Ovary (tissue), 9 donors: Measurements from ENCODE around the gene FYN. TPM values are rescaled to one million over a fixed set of nuclear protein-coding genes. Genes with fewer than 3 reads are reported as not detected.

Source experiments
- DNase-seq, 5 donors: peaks; one replicate each; pipeline ENCODE4 v3.0.0-alpha.2; 2019 to 2020
- H3K27ac ChIP-seq, 2 donors: fragments of 200-600 bp; one replicate each; pipeline versions ENCODE4 v1.5.1 to v1.8.0; 2019 to 2022
- H3K27me3 ChIP-seq: fragments of 200-600 bp; one replicate; pipeline ENCODE4 v1.8.0; 2022
- H3K36me3 ChIP-seq: fragments of 200-600 bp; sonication (generic); one replicate; pipeline ENCODE4 v1.5.1; 2019
- H3K4me1 ChIP-seq: one replicate; pipeline ENCODE4 v1.8.1; 2013; ENCODE audit warnings: mild to moderate bottlenecking, moderate library complexity; ENCODE audit not compliant: insufficient read depth
- H3K4me3 ChIP-seq: fragments of 200-600 bp; sonication (generic); one replicate; pipeline ENCODE4 v1.5.1; 2017
- H3K9me3 ChIP-seq, 2 donors: fragments of 200-600 bp in 1 of 2; sonication (generic) in 1 of 2; one replicate each; pipeline versions ENCODE4 v1.5.1 to v1.8.1; 2013 to 2019; ENCODE audit warnings: mild to moderate bottlenecking in 1 of 2, moderate library complexity in 1 of 2
- EP300 ChIP-seq: sonication (generic); formaldehyde crosslinking; IDR thresholded peaks from one replicate; pipeline ENCODE4 v1.6.1; 2017; ENCODE audit warnings: antibody characterized with exemption
- POLR2A ChIP-seq: fragments of 450-650 bp; IDR thresholded peaks from one replicate; pipeline ENCODE4 v1.6.1; 2017; ENCODE audit warnings: antibody characterized with exemption, mild to moderate bottlenecking, moderate library complexity
- WGBS, 3 donors: extraction: QIAGEN DNeasy Blood & Tissue Kit in 1 of 3; methylation state at CpG; one replicate each; pipeline versions ENCODE4 v1.1.5 to v1.1.7; 2013 to 2017; 5-methylcytosine and 5-hydroxymethylcytosine counted together
- intact Hi-C, 4 donors: fragments of 100-400 bp; cut with DNase I; formaldehyde crosslinking; loops; one replicate each; pipeline versions ENCODE4 v1.11.0 to v1.15.1; 2022 to 2023
- polyA plus RNA-seq, 2 donors: library from polyadenylated mRNA; stranded (reverse); fragments of 200-250 nt in 1 of 2; fragments of 350-450 nt in 1 of 2; fragmentation: Illumina TruSeq in 1 of 2; extraction: RNeasy Lipid Tissue Mini Kit (QIAGEN cat#74804) in 1 of 2; gene quantifications; one replicate each; pipeline ENCODE4 v1.2.3, GENCODE V29; 2013 to 2014
- total RNA-seq, 7 donors: library from RNA; depleted of rRNA in 2 of 7; stranded (reverse); fragments of >200 nt in 2 of 7; fragmentation: NEBNext Ultra II Directional in 3 of 7; extraction: Animal tissue kit (Norgen Biotek cat#: 25700) in 3 of 7; gene quantifications; one replicate each; pipeline versions ENCODE4 v1.1.0 to v1.2.4, GENCODE V29; 2016 to 2023
- TF ChIP-seq, protein P1 (sequence below), 3 donors: fragments of 450-650 bp in 2 of 3; fragments of 200-600 bp in 1 of 3; IDR thresholded peaks; one replicate each; pipeline versions ENCODE4 v1.5.1 to v1.8.0; 2016 to 2022; ENCODE audit warnings: antibody characterized with exemption in 3 of 3, mild to moderate bottlenecking in 1 of 3
- donor health status: DM: no; HTN: no; CAD: no; lungs with moderate emphysema.
- donor health status: DM: no; HTN: no; CAD: no.
- donor health status: Bipolar disorder and iron deficiency.
- donor health status: DM: yes; HTN: yes; CAD: no.
- donor health status: DM: no; HTN: no; CAD: no.
- donor health status: DM: yes; HTN: yes; CAD: no.

The FYN gene
- total and polyA plus RNA-seq, 9 donors, result 37.2 to 116 (median 72.7) TPM

GRCh38 chr6:111624401-111625098, 248.7 kb downstream of the FYN start:
- DNase-seq, result no peak
- H3K4me3 ChIP-seq, result no peak overlapping the region
- WGBS, 3 donors, result 84 to 92% (median 87%) methylated on average over 4 of the region's 4 CpGs
- intact Hi-C loops, result no loop called here
- H3K9me3 ChIP-seq, result no peaks in the 10 kb centered on the region
- H3K36me3 ChIP-seq, result no peaks in the 10 kb centered on the region
- TF ChIP-seq EP300 (no peak), POLR2A (no peak)
- TF ChIP-seq, protein P1, sequence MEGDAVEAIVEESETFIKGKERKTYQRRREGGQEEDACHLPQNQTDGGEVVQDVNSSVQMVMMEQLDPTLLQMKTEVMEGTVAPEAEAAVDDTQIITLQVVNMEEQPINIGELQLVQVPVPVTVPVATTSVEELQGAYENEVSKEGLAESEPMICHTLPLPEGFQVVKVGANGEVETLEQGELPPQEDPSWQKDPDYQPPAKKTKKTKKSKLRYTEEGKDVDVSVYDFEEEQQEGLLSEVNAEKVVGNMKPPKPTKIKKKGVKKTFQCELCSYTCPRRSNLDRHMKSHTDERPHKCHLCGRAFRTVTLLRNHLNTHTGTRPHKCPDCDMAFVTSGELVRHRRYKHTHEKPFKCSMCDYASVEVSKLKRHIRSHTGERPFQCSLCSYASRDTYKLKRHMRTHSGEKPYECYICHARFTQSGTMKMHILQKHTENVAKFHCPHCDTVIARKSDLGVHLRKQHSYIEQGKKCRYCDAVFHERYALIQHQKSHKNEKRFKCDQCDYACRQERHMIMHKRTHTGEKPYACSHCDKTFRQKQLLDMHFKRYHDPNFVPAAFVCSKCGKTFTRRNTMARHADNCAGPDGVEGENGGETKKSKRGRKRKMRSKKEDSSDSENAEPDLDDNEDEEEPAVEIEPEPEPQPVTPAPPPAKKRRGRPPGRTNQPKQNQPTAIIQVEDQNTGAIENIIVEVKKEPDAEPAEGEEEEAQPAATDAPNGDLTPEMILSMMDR (IDR thresholded peaks at IDR 0.05), result no peak
- no peak overlapping the region for H3K27ac ChIP-seq
- H3K4me1 ChIP-seq, result no peaks in the 10 kb centered on the region
- H3K27me3 ChIP-seq, result no peaks in the 10 kb centered on the region

DNA sequence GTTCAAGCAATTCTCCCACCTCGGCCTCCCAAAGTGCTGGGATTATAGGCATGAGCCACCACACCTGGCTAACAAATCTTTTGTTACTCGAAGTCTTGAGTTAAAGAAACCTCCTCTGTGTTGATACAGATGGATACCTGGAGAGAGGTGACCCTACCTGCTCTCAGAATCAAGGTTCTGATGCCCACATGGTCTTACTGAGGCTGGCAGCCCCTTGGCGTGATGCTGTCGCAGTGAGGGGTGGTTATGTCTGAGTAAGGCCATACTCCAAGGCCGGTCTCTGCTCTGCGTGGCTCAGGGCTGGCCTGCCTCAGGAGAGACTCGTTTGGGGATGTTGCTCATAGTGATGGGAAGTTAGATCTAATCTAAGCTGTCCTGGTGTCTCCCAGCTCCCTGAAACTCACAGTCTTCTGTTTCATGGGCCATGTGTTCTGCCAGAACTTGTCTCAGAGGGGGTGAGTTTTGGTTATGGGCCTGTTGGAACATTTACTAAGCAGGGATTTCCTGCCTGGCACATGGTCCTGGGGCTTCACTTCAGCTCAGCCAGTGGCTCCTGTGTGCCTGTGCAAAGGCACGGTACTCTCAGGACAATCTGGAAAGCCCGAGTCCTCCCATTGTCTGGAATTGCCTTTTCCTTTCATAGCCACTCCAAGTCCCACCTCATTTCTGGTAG, 250.1 kb downstream of the FYN start:
- Histone ChIP-seq H3K36me3 (no peaks in the 10 kb centered on the region), H3K27me3 (no peaks in the 10 kb centered on the region), H3K9me3 (no peaks in the 10 kb centered on the region), H3K4me1 (no peaks in the 10 kb centered on the region), H3K4me3 (no peak overlapping the region), H3K27ac (no peak overlapping the region)
- DNase-seq, result peak in 1 of 5 donors; percentile 12
- WGBS, 3 donors, result 78 to 88% (median 82%) methylated on average over 9 of the region's 9 CpGs
- intact Hi-C loops, result no loop called here
- TF ChIP-seq EP300 (no peak), POLR2A (no peak)
- TF ChIP-seq, protein P1 (IDR thresholded peaks at IDR 0.05), result no peak

- Histone ChIP-seq H3K9me3 (no peaks in the 10 kb centered on the region), H3K27ac (no peak overlapping the region), H3K4me3 (no peak overlapping the region), H3K27me3 (no peaks in the 10 kb centered on the region), H3K4me1 (no peaks in the 10 kb centered on the region), H3K36me3 (no peaks in the 10 kb centered on the region)
- DNase-seq, result peak in 1 of 5 donors; percentile 12
- TF ChIP-seq EP300, result no peak
- TF ChIP-seq, protein P1 (IDR thresholded peaks at IDR 0.05), result no peak
- no peak for TF ChIP-seq POLR2A
- intact Hi-C loops, result no loop called here
Observed at GRCh38 chr6:111620169-111620568, 253.1 kb downstream of the FYN start.

DNA sequence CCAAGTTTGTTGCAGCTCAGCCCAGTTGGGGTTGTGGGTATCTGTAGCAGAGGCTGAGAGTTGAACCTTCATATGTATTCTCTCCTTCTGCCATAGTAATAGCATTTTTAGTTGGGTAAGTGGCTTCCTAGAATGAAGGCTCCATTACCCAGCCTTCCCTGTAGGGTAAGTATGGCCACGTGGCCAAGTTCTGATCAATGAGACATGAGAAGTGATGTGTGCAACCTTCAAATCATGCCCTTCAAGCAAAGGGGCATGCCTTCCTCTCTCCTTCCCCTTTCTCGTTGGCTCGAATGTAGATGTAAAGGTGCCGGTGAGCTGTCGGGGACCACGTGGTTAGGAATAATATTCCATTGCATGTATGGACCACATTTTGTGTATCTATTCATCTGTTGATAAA, 254.8 kb downstream of the FYN start:
- TF ChIP-seq, protein P1 (IDR thresholded peaks at IDR 0.05), result no peak
- TF ChIP-seq EP300, result no peak
- no peak for TF ChIP-seq POLR2A
- 90 to 93% (median 92%) methylated on average over 6 of the region's 6 CpGs for WGBS, 3 donors

More for the DNA sequence above, 254.8 kb downstream of the FYN start:
- Histone ChIP-seq H3K27ac (no peak overlapping the region), H3K36me3 (no peaks in the 10 kb centered on the region), H3K27me3 (no peaks in the 10 kb centered on the region), H3K4me3 (no peak overlapping the region), H3K9me3 (no peaks in the 10 kb centered on the region), H3K4me1 (no peaks in the 10 kb centered on the region)
- intact Hi-C loops, result no loop called here
- DNase-seq, result peak in 1 of 5 donors; percentile 6
